A549 (cell line): Measurements from ENCODE around the gene CD46.

ENCODE experiments used
- CEBPB ChIP-seq, 2 experiments: fragments of >200 bp in 1 of 2; sonication (Bioruptor Twin) in 1 of 2; formaldehyde crosslinking in 1 of 2; IDR thresholded peaks; 2 replicates each; pipeline ENCODE4 v1.6.1; 2012 to 2016
- KDM1A ChIP-seq: fragments of 200-600 bp; sonication (generic); IDR thresholded peaks from 2 replicates; pipeline ENCODE4 v1.6.1; 2016; ENCODE audit warnings: low read depth, mild to moderate bottlenecking
- RAD21 ChIP-seq, 2 experiments: fragments of >200 bp in 1 of 2; sonication (Bioruptor Twin) in 1 of 2; formaldehyde crosslinking in 1 of 2; IDR thresholded peaks in 1 of 2; conservative IDR thresholded peaks in 1 of 2; 2 replicates in 1 of 2; 3 replicates in 1 of 2; pipeline ENCODE4 v1.6.1; 2012 to 2018; ENCODE audit warnings: inconsistent platforms in 1 of 2
- REST ChIP-seq: fragments of 200-600 bp; sonication (generic); IDR thresholded peaks from 2 replicates; pipeline ENCODE4 v1.6.1; 2016; ENCODE audit warnings: antibody characterized with exemption, mild to moderate bottlenecking, moderate library complexity
- SMC3 ChIP-seq: fragments of >200 bp; sonication (Bioruptor Twin); formaldehyde crosslinking; IDR thresholded peaks from 3 replicates; pipeline ENCODE4 v1.6.1; 2018; ENCODE audit warnings: inconsistent platforms
- TFCP2L1 ChIP-seq: fragments of 250-450 bp; sonication (Bioruptor Pico); IDR thresholded peaks from 2 replicates; pipeline ENCODE4 v1.5.0; 2021; ENCODE audit warnings: mild to moderate bottlenecking
- USF2 ChIP-seq: fragments of 450-650 bp; IDR thresholded peaks from 2 replicates; pipeline ENCODE4 v1.6.1; 2014; ENCODE audit warnings: antibody characterized with exemption
- TF ChIP-seq, protein P1 (sequence below): IDR thresholded peaks from 2 replicates; pipeline ENCODE4 v1.6.1; 2012
- TF ChIP-seq, protein P2 (sequence below): fragments of >200 bp; sonication (Bioruptor Twin); formaldehyde crosslinking; IDR thresholded peaks from 3 replicates; pipeline ENCODE4 v1.5.1; 2016
- TF ChIP-seq, protein P3 (sequence below): IDR thresholded peaks from 2 replicates; pipeline ENCODE4 v1.6.1; 2012

GRCh38 chr1:207825719-207826556, 74.1 kb downstream of the CD46 start:
- TF ChIP-seq, protein P1, sequence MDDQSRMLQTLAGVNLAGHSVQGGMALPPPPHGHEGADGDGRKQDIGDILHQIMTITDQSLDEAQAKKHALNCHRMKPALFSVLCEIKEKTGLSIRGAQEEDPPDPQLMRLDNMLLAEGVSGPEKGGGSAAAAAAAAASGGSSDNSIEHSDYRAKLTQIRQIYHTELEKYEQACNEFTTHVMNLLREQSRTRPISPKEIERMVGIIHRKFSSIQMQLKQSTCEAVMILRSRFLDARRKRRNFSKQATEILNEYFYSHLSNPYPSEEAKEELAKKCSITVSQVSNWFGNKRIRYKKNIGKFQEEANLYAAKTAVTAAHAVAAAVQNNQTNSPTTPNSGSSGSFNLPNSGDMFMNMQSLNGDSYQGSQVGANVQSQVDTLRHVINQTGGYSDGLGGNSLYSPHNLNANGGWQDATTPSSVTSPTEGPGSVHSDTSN = no peak
- TF ChIP-seq, protein P2, sequence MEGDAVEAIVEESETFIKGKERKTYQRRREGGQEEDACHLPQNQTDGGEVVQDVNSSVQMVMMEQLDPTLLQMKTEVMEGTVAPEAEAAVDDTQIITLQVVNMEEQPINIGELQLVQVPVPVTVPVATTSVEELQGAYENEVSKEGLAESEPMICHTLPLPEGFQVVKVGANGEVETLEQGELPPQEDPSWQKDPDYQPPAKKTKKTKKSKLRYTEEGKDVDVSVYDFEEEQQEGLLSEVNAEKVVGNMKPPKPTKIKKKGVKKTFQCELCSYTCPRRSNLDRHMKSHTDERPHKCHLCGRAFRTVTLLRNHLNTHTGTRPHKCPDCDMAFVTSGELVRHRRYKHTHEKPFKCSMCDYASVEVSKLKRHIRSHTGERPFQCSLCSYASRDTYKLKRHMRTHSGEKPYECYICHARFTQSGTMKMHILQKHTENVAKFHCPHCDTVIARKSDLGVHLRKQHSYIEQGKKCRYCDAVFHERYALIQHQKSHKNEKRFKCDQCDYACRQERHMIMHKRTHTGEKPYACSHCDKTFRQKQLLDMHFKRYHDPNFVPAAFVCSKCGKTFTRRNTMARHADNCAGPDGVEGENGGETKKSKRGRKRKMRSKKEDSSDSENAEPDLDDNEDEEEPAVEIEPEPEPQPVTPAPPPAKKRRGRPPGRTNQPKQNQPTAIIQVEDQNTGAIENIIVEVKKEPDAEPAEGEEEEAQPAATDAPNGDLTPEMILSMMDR = no peak
- no peak for TF ChIP-seq SMC3
- TF ChIP-seq CEBPB (IDR thresholded peaks at IDR 0.05) = no peak
- TF ChIP-seq, protein P3, sequence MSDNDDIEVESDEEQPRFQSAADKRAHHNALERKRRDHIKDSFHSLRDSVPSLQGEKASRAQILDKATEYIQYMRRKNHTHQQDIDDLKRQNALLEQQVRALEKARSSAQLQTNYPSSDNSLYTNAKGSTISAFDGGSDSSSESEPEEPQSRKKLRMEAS = no peak
- no peak for TF ChIP-seq TFCP2L1 (CRISPR knock-in tag)
- no peak for TF ChIP-seq REST
- no peak for TF ChIP-seq KDM1A
- no peak for TF ChIP-seq RAD21 (conservative IDR thresholded peaks at IDR 0.05 in 1 of 2, IDR thresholded peaks at IDR 0.05 in 1 of 2)
- no peak for TF ChIP-seq USF2
